ENCODE results near the gene RAD51B.

Gene RAD51B

GRCh38 chr14:68346556-68347343 lies 527.2 kb downstream of the RAD51B start:
- DNase-seq, result no peak

GRCh38 chr14:68349900-68350629 lies 530.5 kb downstream of the RAD51B start:
- no peak for DNase-seq

- no peak for DNase-seq
Observed at GRCh38 chr14:68355415-68355814, 535.8 kb downstream of the RAD51B start.

- no peak for DNase-seq
Observed at GRCh38 chr14:68357777-68358176, 538.2 kb downstream of the RAD51B start.

- no peak for DNase-seq
Observed at GRCh38 chr14:68358500-68358899, 538.9 kb downstream of the RAD51B start.

GRCh38 chr14:68359022-68359836 lies 539.6 kb downstream of the RAD51B start:
- DNase-seq, result no peak

- DNase-seq, result no peak
Observed at GRCh38 chr14:68359837-68360552, 540.4 kb downstream of the RAD51B start.

GRCh38 chr14:68361231-68361630 lies 541.7 kb downstream of the RAD51B start:
- DNase-seq, result no peak

GRCh38 chr14:68362846-68363245 lies 543.3 kb downstream of the RAD51B start:
- no peak for DNase-seq

GRCh38 chr14:68363466-68363842 lies 543.9 kb downstream of the RAD51B start:
- DNase-seq, result no peak

GRCh38 chr14:68363843-68364767 lies 544.5 kb downstream of the RAD51B start:
- no peak for DNase-seq

GRCh38 chr14:68364792-68365192 lies 545.2 kb downstream of the RAD51B start:
- no peak for DNase-seq

GRCh38 chr14:68365228-68365627 lies 545.6 kb downstream of the RAD51B start:
- no peak for DNase-seq

GRCh38 chr14:68366656-68367055 lies 547.1 kb downstream of the RAD51B start:
- DNase-seq, result no peak

- no peak for DNase-seq
Observed at GRCh38 chr14:68367536-68367935, 548.0 kb downstream of the RAD51B start.

GRCh38 chr14:68368850-68369249 lies 549.3 kb downstream of the RAD51B start:
- DNase-seq, result no peak

GRCh38 chr14:68369281-68370056 lies 549.9 kb downstream of the RAD51B start:
- DNase-seq, result no peak

GRCh38 chr14:68370057-68370360 lies 550.4 kb downstream of the RAD51B start:
- DNase-seq, result no peak

GRCh38 chr14:68372368-68372767 lies 552.8 kb downstream of the RAD51B start:
- DNase-seq, result no peak

- no peak for DNase-seq
Observed at GRCh38 chr14:68373124-68373646, 553.6 kb downstream of the RAD51B start.
